Naive B cell (primary cell): ENCODE measurements around the gene EAF1. TPM values are rescaled to one million over a fixed set of nuclear protein-coding genes. Genes with fewer than 3 reads are reported as not detected.
"Not testable (repeated sequence)": the region's sequence is repeated elsewhere in the genome, so short reads cannot be mapped to it uniquely, and the experiment has no call there.

Source experiments
- ATAC-seq, 2 donors: fragments of 150-1000 bp; cut with Tn5 transposase; 2 replicates each; pipeline ENCODE4 v1.10.0; 2021; ENCODE audit warnings: low read depth in 2 of 2, mild to moderate bottlenecking in 2 of 2, moderate library complexity in 2 of 2
- DNase-seq: peaks from one replicate; pipeline ENCODE4 v3.0.0; 2022
- H3K27ac Mint-ChIP-seq, 6 donors: one replicate each; pipeline ENCODE4 v1.8.0; 2020 to 2022; ENCODE audit warnings: mild to moderate bottlenecking in 6 of 6, mixed read lengths in 6 of 6, moderate library complexity in 5 of 6, inconsistent platforms in 2 of 6
- H3K27me3 Mint-ChIP-seq, 3 donors: one replicate each; pipeline ENCODE4 v1.8.0; 2021 to 2022; ENCODE audit warnings: mixed read lengths in 3 of 3, mild to moderate bottlenecking in 1 of 3
- H3K36me3 Mint-ChIP-seq, 2 donors: one replicate each; pipeline ENCODE4 v1.8.0; 2020 to 2022; ENCODE audit warnings: mixed read lengths in 2 of 2, inconsistent platforms in 1 of 2, mild to moderate bottlenecking in 1 of 2
- H3K4me1 Mint-ChIP-seq, 3 donors: one replicate each; pipeline ENCODE4 v1.8.0; 2020 to 2022; ENCODE audit warnings: mixed read lengths in 3 of 3, inconsistent platforms in 1 of 3, mild to moderate bottlenecking in 1 of 3, moderate library complexity in 1 of 3
- H3K4me3 Mint-ChIP-seq, 8 donors: one replicate each; pipeline ENCODE4 v1.8.0; 2020 to 2022; ENCODE audit warnings: mild to moderate bottlenecking in 8 of 8, mixed read lengths in 8 of 8, moderate library complexity in 8 of 8, inconsistent platforms in 2 of 8
- H3K9me3 Mint-ChIP-seq, 7 donors: one replicate each; pipeline ENCODE4 v1.8.0; 2020 to 2022; ENCODE audit warnings: mixed read lengths in 7 of 7, mild to moderate bottlenecking in 5 of 7, inconsistent platforms in 2 of 7, moderate library complexity in 1 of 7
- polyA plus RNA-seq, 6 donors: library from polyadenylated mRNA; unstranded; fragments of 300-500 nt; fragmentation: Illumina TruSeq; gene quantifications; one replicate each; pipeline ENCODE4 v1.2.3, GENCODE V29; 2021; ENCODE audit warnings: low read depth in 6 of 6

The EAF1 gene
- polyA plus RNA-seq, 6 donors from 2014 or later = 3.8 to 9.4 (median 6.8) TPM

- Mint-ChIP-seq H3K4me1 (peaks cover 31 to 66% (median 57%) of the 10 kb centered on the region in 3 donors), H3K36me3 (peaks cover 0 to 8% of the 10 kb centered on the region in 2 donors), H3K9me3 (peaks cover 0 to 7% (median 3%) of the 10 kb centered on the region in 7 donors), H3K4me3 (no peak overlapping the region), H3K27me3 (no peaks in the 10 kb centered on the region), H3K27ac (peak overlapping the region in 1 of 6 donors; percentile 70)
- DNase-seq (no peak), ATAC-seq (no peak)
Observed at GRCh38 chr3:15390460-15390859, 36.9 kb upstream of the EAF1 start.

DNA sequence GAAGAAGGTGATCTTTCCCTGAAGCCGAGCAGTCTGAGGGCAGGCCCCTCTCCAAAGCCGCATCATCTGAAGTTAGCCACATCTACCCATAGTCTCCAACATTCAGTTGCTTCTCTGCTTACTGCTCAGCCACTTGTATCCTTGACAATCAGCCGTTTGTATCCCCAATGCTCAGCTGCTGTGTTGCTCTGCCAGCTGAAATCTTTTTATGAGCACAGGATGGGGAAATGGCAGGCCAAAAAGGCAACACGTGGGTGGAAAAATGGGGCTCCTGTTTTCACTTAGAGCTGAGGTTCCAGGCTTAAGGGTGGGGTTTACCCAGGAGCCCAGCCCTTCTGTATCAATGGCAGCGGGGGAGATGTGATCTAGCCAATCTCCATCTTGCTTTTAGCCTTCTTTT is 36.4 kb upstream of the EAF1 start:
- Mint-ChIP-seq H3K27ac (no peak overlapping the region), H3K4me3 (peak overlapping the region in 1 of 8 donors; percentile 47), H3K27me3 (no peaks in the 10 kb centered on the region), H3K4me1 (peaks cover 27 to 62% (median 53%) of the 10 kb centered on the region in 3 donors), H3K9me3 (peaks cover 0 to 6% (median 2%) of the 10 kb centered on the region in 7 donors), H3K36me3 (peaks cover 0 to 5% of the 10 kb centered on the region in 2 donors)
- ATAC-seq (no peak), DNase-seq (no peak)

GRCh38 chr3:15393252-15393651 is 34.1 kb upstream of the EAF1 start:
- H3K36me3 Mint-ChIP-seq, H3K27me3 Mint-ChIP-seq, ATAC-seq, H3K9me3 Mint-ChIP-seq: not testable (repeated sequence)
- peak overlapping the region in 4 of 6 donors; percentile 16 to 66 (median 33) for H3K27ac Mint-ChIP-seq
- H3K4me1 Mint-ChIP-seq = peaks cover 16 to 46% (median 38%) of the 10 kb centered on the region in 3 donors
- DNase-seq = peak; percentile 24
- peak overlapping the region in 2 of 8 donors; percentile 22 to 59 for H3K4me3 Mint-ChIP-seq

DNA sequence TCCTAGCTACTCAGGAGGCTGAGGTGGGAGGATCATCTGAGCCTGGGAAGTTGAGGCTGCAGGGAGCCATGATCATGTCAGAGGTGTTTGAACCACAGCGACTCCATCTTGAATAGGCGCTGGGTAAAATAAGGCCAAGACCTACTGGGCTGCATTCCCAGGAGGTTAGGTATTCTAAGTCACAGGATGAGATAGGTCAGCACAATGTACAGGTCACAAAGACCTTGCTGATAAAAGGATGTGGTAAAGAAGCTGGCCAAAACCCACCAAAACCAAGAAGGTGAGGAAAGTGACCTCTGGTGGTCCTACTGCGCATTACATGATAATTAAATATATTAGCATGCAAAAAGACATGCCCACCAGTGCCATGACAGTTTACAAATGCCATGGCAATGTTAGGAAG is 28.7 kb upstream of the EAF1 start:
- not testable (repeated sequence) for DNase-seq
- peak overlapping the region in 1 of 6 donors; percentile 77 for H3K27ac Mint-ChIP-seq

DNA sequence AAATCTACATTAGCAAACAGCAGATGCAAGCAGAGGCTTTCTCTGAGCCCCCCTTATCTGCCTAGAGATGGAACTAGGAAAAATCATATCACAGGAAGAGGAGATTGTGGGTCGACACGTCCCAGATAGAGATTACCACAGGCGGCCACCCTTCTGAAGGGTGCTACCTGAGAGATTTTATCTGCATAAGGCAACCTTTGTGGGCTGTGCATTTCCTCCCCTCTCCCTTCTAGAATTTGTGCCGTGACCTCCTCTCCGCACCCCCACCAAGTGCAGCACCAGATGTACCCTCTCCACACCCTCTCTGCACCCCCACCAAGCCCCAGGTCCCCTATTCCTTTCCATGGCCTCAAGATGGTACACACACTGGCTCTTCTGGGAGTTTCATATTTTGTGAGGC is 27.4 kb upstream of the EAF1 start:
- Mint-ChIP-seq H3K36me3 (no peaks in the 10 kb centered on the region), H3K4me3 (no peak overlapping the region), H3K27ac (peak overlapping the region in 1 of 6 donors; percentile 16), H3K9me3 (peaks cover 0 to 2% (median 0%) of the 10 kb centered on the region in 7 donors), H3K27me3 (no peaks in the 10 kb centered on the region), H3K4me1 (peaks cover 31 to 50% (median 35%) of the 10 kb centered on the region in 3 donors)
- ATAC-seq (no peak), DNase-seq (no peak)

More for the DNA sequence above, 28.7 kb upstream of the EAF1 start:
- ATAC-seq = peak in 1 of 2 donors; percentile 37
- H3K36me3 Mint-ChIP-seq, H3K27me3 Mint-ChIP-seq, H3K4me3 Mint-ChIP-seq, H3K9me3 Mint-ChIP-seq: not testable (repeated sequence)
- peaks cover 28 to 50% (median 35%) of the 10 kb centered on the region in 3 donors for H3K4me1 Mint-ChIP-seq

DNA sequence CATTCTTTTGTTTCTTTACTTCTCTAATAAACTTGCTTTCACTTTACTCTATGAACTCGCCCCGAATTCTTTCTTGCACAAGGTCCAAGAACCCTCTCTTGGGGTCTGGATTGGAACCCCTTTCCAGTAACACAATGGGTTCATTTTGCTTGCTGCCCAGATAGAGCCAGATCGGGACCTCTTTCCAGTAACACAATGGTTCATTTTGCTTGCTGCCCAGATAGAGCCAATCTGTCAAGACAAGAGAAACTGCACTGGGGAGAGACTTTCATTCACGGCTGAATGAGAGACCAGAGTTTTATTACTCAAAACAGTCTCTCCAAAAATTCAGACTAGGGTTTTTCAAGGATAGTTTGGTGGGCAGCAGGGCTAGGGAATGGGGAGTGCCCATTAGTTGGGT is 25.5 kb upstream of the EAF1 start:
- ATAC-seq = no peak
- peaks cover 0 to 2% (median 0%) of the 10 kb centered on the region in 7 donors for H3K9me3 Mint-ChIP-seq
- peak overlapping the region in 5 of 8 donors; percentile 37 to 69 (median 48) for H3K4me3 Mint-ChIP-seq
- H3K27me3 Mint-ChIP-seq = no peaks in the 10 kb centered on the region
- DNase-seq = no peak
- H3K27ac Mint-ChIP-seq = peak overlapping the region in 4 of 6 donors; percentile 49 to 94 (median 75)
- H3K36me3 Mint-ChIP-seq = no peaks in the 10 kb centered on the region
- peaks cover 26 to 53% (median 35%) of the 10 kb centered on the region in 3 donors for H3K4me1 Mint-ChIP-seq

GRCh38 chr3:15403495-15403894 is 23.9 kb upstream of the EAF1 start:
- H3K27ac Mint-ChIP-seq = peak overlapping the region in 1 of 6 donors; percentile 33
- H3K36me3 Mint-ChIP-seq = no peaks in the 10 kb centered on the region
- DNase-seq (no peak), ATAC-seq (no peak)
- H3K4me3 Mint-ChIP-seq = no peak overlapping the region
- H3K4me1 Mint-ChIP-seq = peaks cover 26 to 48% (median 31%) of the 10 kb centered on the region in 3 donors
- no peaks in the 10 kb centered on the region for H3K27me3 Mint-ChIP-seq
- peaks cover 0 to 1% (median 0%) of the 10 kb centered on the region in 7 donors for H3K9me3 Mint-ChIP-seq

GRCh38 chr3:15403965-15404364 is 23.4 kb upstream of the EAF1 start:
- Mint-ChIP-seq H3K36me3 (no peaks in the 10 kb centered on the region), H3K4me1 (peaks cover 26 to 43% (median 31%) of the 10 kb centered on the region in 3 donors), H3K27me3 (no peaks in the 10 kb centered on the region), H3K4me3 (no peak overlapping the region), H3K27ac (peak overlapping the region in 4 of 6 donors; percentile 47 to 90 (median 65)), H3K9me3 (peaks cover 0 to 1% (median 0%) of the 10 kb centered on the region in 7 donors)
- DNase-seq = no peak
- no peak for ATAC-seq

- DNase-seq = no peak
- Mint-ChIP-seq H3K36me3 (no peaks in the 10 kb centered on the region), H3K4me1 (peaks cover 20 to 37% (median 27%) of the 10 kb centered on the region in 3 donors), H3K27me3 (no peaks in the 10 kb centered on the region), H3K4me3 (peak overlapping the region in 1 of 8 donors; percentile 10), H3K27ac (peak overlapping the region in 2 of 6 donors; percentile 47 to 60), H3K9me3 (peaks cover 0 to 1% (median 0%) of the 10 kb centered on the region in 7 donors)
- peak; percentile 44 to 45 for ATAC-seq
Observed at GRCh38 chr3:15404767-15405166, 22.6 kb upstream of the EAF1 start.

DNA sequence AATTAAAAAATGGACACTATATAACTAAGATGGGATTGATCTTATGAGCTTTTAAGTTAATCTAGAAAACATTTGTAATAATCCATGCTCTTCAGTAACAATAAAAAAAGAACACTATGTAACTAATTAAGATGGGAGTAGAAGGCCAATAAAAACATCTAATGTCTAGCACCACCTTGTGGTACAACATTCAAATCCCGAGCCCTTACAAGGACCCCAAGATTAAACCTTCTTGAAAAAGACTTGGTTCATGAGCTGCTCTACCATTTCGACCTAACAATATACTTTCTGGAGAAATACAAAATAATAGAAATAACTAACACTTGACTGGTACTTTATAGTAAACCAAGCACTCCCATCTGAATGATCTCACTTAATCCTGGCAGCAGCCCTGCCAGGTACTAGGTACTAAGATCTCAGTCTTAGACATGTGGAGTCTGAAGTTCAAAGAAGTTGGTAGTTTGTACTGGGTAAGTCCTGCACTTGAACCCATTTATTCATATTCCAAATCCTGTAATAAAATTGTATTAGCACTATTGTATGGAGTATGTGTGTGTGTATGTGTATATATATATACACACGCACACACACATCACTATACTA is 21.8 kb upstream of the EAF1 start:
- ATAC-seq = peak; percentile 81 to 92
- DNase-seq = peak; percentile 62
- Mint-ChIP-seq H3K4me3 (peak overlapping the region in 4 of 8 donors; percentile 3 to 36 (median 20)), H3K36me3 (no peaks in the 10 kb centered on the region), H3K27me3 (no peaks in the 10 kb centered on the region), H3K9me3 (peaks cover 0 to 1% (median 0%) of the 10 kb centered on the region in 7 donors), H3K27ac (peak overlapping the region in 4 of 6 donors; percentile 2 to 74 (median 54)), H3K4me1 (peaks cover 12 to 31% (median 20%) of the 10 kb centered on the region in 3 donors)

- ATAC-seq = no peak
- no peak overlapping the region for H3K27ac Mint-ChIP-seq
- H3K4me1 Mint-ChIP-seq = peaks cover 0 to 10% (median 4%) of the 10 kb centered on the region in 3 donors
- peaks cover 0 to 14% of the 10 kb centered on the region in 2 donors for H3K36me3 Mint-ChIP-seq
- H3K9me3 Mint-ChIP-seq = no peaks in the 10 kb centered on the region
- no peaks in the 10 kb centered on the region for H3K27me3 Mint-ChIP-seq
- no peak for DNase-seq
- H3K4me3 Mint-ChIP-seq = no peak overlapping the region
Observed at GRCh38 chr3:15409239-15409638, 18.2 kb upstream of the EAF1 start.

GRCh38 chr3:15409774-15410173 is 17.6 kb upstream of the EAF1 start:
- Mint-ChIP-seq H3K27me3 (no peaks in the 10 kb centered on the region), H3K9me3 (no peaks in the 10 kb centered on the region), H3K4me3 (no peak overlapping the region), H3K36me3 (peaks cover 0 to 15% of the 10 kb centered on the region in 2 donors), H3K27ac (no peak overlapping the region), H3K4me1 (peaks cover 0 to 7% (median 4%) of the 10 kb centered on the region in 3 donors)
- no peak for DNase-seq
- ATAC-seq = no peak

DNA sequence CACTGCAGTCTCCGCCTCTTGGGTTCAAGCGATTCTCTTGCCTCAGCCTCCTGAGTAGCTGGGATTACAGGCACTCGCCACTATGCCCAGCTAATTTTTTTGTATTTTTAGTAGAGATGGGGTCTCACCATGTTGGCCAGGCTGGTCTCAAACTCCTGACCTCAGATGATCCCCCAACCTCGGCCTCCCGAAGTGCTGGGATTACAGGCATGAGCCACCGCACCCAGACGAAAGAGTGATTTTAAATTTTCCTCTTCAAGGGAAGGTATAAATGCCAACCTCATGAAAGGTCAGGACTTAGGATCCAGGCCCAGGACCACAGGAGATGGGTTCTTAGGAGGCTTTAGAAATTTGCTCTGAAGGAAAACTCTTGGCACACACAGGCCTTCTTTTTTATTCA is 16.4 kb upstream of the EAF1 start:
- DNase-seq, H3K9me3 Mint-ChIP-seq, H3K4me1 Mint-ChIP-seq, H3K27ac Mint-ChIP-seq, H3K4me3 Mint-ChIP-seq, H3K27me3 Mint-ChIP-seq, ATAC-seq: not testable (repeated sequence)
- H3K36me3 Mint-ChIP-seq = peaks cover 11 to 20% of the 10 kb centered on the region in 2 donors

- H3K9me3 Mint-ChIP-seq = no peaks in the 10 kb centered on the region
- no peak overlapping the region for H3K27ac Mint-ChIP-seq
- peaks cover under 1 to 5% of the 10 kb centered on the region in 2 donors for H3K36me3 Mint-ChIP-seq
- ATAC-seq (no peak), DNase-seq (no peak)
- peak overlapping the region in 1 of 8 donors; percentile 57 for H3K4me3 Mint-ChIP-seq
- peaks cover 9 to 24% (median 22%) of the 10 kb centered on the region in 3 donors for H3K4me1 Mint-ChIP-seq
- no peaks in the 10 kb centered on the region for H3K27me3 Mint-ChIP-seq
Observed at GRCh38 chr3:15420871-15421270, 6.5 kb upstream of the EAF1 start.
